ENCODE results near the gene CYP27B1. TPM values are rescaled to one million over a fixed set of nuclear protein-coding genes. Genes with fewer than 3 reads are reported as not detected.

Gene CYP27B1
- total RNA-seq, 8 experiments from 2014 or later: 0.76 to 3.5 (median 1.6) TPM

GRCh38 chr12:57771236-57771872, 4.5 kb upstream of the CYP27B1 start:
- in situ Hi-C loops (cut with MboI; ENCODE audit: low pct_unique_long_range_greater_than_20kb in 2 of 9, low sequenced_read_pairs in 9 of 9, unreplicated experiment in 9 of 9): no loop called here
- WGBS, 10 experiments: 0 to 12% (median 1%) methylated on average over 1 to 11 of the region's 16 CpGs; no CpG with 5 or more reads in 6 of the 10 experiments
- peak overlapping the region; percentile 75 to 91 (median 80) for H3K4me3 ChIP-seq
- ATAC-seq (replicated peaks in 6 of 8): peak; percentile 62 to 75 (median 72)
- H3K27ac ChIP-seq: peak overlapping the region; percentile 97 to 98
- peaks cover 17 to 19% of the 10 kb centered on the region in 2 donors for H3K4me1 ChIP-seq (replicated peaks in 1 of 2)

- WGBS, 10 experiments: 40 to 100% (median 100%) methylated on average over 1 to 2 of the region's 4 CpGs; no CpG with 5 or more reads in 5 of the 10 experiments
Measured at GRCh38 chr12:57770734-57771133, 3.9 kb upstream of the CYP27B1 start.

GRCh38 chr12:57769594-57769993, 2.7 kb upstream of the CYP27B1 start:
- Histone ChIP-seq H3K27ac (no peak overlapping the region), H3K4me3 (no peak overlapping the region), H3K4me1 (replicated peaks in 1 of 2) (peaks cover 19 to 24% of the 10 kb centered on the region in 2 donors)
- no peak for ATAC-seq (replicated peaks in 6 of 8)
- WGBS, 10 experiments: 96 to 100% (median 100%) methylated on average over 1 to 6 of the region's 11 CpGs; no CpG with 5 or more reads in 1 of the 10 experiments
- in situ Hi-C loops (cut with MboI; ENCODE audit: low pct_unique_long_range_greater_than_20kb in 2 of 9, low sequenced_read_pairs in 9 of 9, unreplicated experiment in 9 of 9): no loop called here

More at GRCh38 chr12:57770734-57771133, 3.9 kb upstream of the CYP27B1 start:
- in situ Hi-C loops (cut with MboI; ENCODE audit: low pct_unique_long_range_greater_than_20kb in 2 of 9, low sequenced_read_pairs in 9 of 9, unreplicated experiment in 9 of 9): no loop called here
- no peak for ATAC-seq (replicated peaks in 6 of 8)
- H3K27ac ChIP-seq: peak overlapping the region; percentile 97 to 98
- peak overlapping the region in 1 of 5 donors; percentile 78 for H3K4me3 ChIP-seq
- H3K4me1 ChIP-seq (replicated peaks in 1 of 2): peaks cover 19% of the 10 kb centered on the region in 2 donors

DNA sequence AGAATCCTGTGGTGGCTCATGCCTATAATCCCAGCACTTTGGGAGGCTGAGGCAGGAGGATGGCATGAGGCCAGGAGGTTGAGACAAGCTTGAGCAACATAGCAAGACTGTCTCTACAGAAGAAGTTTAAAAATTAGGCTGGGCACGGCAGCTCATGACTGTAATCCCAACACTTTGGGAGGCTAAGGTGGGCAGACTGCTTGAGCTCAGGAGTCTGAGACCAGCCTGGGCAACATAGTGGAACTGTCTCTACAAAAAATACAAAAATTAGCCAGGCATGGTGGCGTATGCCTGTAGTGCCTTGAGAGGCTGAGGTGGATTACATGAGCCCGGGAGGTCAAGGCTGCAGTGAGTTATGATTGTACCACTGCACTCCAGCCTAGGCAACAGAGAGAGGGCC, 998 bp upstream of the CYP27B1 start:
- in situ Hi-C loops (cut with MboI; ENCODE audit: low pct_unique_long_range_greater_than_20kb in 2 of 9, low sequenced_read_pairs in 9 of 9, unreplicated experiment in 9 of 9): no loop called here
- Histone ChIP-seq H3K4me3 (no peak overlapping the region), H3K27ac (no peak overlapping the region), H3K4me1 (replicated peaks in 1 of 2) (peaks cover 13 to 20% of the 10 kb centered on the region in 2 donors)
- no peak for ATAC-seq (replicated peaks in 6 of 8)
- 53 to 100% (median 93%) methylated on average over 1 to 3 of the region's 3 CpGs; no CpG with 5 or more reads in 2 of the 10 experiments for WGBS, 10 experiments

GRCh38 chr12:57767305-57767698, 424 bp upstream of the CYP27B1 start:
- ATAC-seq (replicated peaks in 6 of 8): no peak
- H3K27ac ChIP-seq: no peak overlapping the region
- in situ Hi-C loops (cut with MboI; ENCODE audit: low pct_unique_long_range_greater_than_20kb in 2 of 9, low sequenced_read_pairs in 9 of 9, unreplicated experiment in 9 of 9): no loop called here
- peaks cover 13 to 20% of the 10 kb centered on the region in 2 donors for H3K4me1 ChIP-seq (replicated peaks in 1 of 2)
- no peak overlapping the region for H3K4me3 ChIP-seq

DNA sequence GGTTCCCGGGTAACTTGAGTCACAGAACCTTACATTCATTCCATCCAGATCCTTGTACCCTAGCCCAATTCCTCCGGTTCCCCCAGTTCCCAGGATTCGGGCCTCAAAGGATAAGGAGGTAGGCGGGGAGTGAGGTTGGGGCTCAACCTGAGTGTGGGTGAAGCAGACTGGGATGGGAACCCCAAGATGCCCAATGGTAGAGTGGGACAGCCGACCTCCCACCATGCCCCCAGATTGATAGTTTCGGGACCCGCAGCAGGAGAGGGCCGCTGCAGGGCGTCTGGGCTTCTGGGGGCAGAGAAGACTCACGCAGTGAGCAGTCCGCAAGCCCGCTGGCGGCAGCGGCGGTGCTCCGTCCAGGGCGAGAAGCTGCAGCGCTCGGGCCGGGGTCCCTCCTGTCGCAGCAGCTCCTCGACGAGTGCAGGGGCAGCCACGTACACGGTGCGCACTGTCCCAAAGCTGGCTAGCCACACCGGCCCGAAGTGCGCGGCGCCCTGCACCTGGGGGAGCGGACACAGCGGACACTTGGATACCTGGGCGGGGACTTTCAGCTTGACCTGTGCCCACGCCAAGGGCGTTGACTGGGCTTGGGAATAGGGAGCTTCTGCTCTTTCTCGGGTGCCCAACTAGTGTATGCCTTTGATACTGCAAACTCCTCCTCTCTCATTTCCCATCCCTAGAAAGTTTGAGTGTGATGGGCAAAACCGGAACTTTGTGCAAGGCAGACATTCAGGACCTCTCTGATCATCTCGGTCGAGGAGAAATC, 997 bp downstream of the CYP27B1 start:
- peak; percentile 3 to 39 (median 24) for ATAC-seq (replicated peaks in 6 of 8)
- in situ Hi-C loops (cut with MboI; ENCODE audit: low pct_unique_long_range_greater_than_20kb in 2 of 9, low sequenced_read_pairs in 9 of 9, unreplicated experiment in 9 of 9): no loop called here
- Histone ChIP-seq H3K4me1 (replicated peaks in 1 of 2) (peaks cover 7 to 15% of the 10 kb centered on the region in 2 donors), H3K4me3 (peak overlapping the region in 2 of 5 donors; percentile 6 to 30), H3K27ac (no peak overlapping the region)
- 0 to 20% (median 8%) methylated on average over 1 to 9 of the region's 40 CpGs; no CpG with 5 or more reads in 2 of the 10 experiments for WGBS, 10 experiments

DNA sequence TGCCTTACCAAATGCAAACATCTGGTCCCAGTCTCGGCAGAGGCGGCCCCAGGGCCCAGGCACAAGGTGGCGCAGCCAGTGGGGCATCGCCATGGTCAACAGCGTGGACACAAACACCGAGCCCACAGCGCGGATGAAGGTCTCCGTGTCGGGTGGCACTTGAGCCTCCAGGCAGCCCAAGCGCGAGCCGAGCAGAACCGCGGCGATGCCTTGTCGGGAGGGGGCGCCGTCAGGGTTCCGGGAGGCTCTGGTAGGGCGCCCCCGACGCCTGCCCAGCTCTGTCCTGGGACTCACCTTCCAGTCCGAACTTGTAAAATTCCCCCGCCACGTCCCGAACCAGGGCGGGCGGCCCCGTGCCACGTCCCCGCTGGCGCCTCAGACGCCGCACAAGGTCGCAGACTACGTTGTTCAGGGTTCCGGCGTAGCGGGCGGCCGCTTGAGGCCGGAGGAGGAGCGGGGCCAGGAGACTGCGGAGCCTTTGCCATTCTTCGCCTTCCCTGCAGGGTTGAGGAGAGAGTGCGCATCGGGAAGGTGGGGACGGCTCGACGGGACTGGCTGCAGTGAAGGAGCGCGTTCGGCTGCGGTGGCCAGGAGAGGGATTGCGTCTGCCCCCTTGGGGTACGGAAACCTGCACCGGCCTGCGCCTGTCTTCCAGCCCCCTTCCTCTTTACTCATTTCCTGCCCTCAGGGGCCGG, 1.7 kb downstream of the CYP27B1 start:
- in situ Hi-C loops (cut with MboI; ENCODE audit: low pct_unique_long_range_greater_than_20kb in 2 of 9, low sequenced_read_pairs in 9 of 9, unreplicated experiment in 9 of 9): no loop called here
- Histone ChIP-seq H3K4me1 (replicated peaks in 1 of 2) (peaks cover 6 to 14% of the 10 kb centered on the region in 2 donors), H3K4me3 (peak overlapping the region in 3 of 5 donors; percentile 6 to 30 (median 14)), H3K27ac (no peak overlapping the region)
- WGBS, 10 experiments: 0 to 20% (median 5%) methylated on average over 1 to 30 of the region's 60 CpGs; no CpG with 5 or more reads in 1 of the 10 experiments
- ATAC-seq (replicated peaks in 6 of 8): peak; percentile 47 to 75 (median 66)

DNA sequence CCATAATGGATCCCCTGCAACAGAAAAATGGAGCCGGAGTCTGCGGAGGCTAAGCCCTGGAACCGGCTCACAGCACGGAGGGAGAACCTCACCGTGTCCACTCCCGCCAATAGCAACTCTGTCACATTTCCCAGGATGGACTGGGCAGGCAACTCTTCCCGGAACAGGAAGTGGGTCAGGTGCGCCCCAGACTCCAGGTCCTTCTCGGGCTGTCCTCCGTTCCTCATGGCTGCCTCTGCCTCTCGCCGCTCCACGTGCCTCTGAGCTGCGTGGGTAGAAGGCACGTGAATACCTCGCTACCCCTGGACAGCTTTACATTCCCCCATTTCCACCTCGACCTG, 2.2 kb downstream of the CYP27B1 start:
- peaks cover 6 to 14% of the 10 kb centered on the region in 2 donors for H3K4me1 ChIP-seq (replicated peaks in 1 of 2)
- in situ Hi-C loops (cut with MboI; ENCODE audit: low pct_unique_long_range_greater_than_20kb in 2 of 9, low sequenced_read_pairs in 9 of 9, unreplicated experiment in 9 of 9): no loop called here
- WGBS, 10 experiments: 20 to 57% (median 31%) methylated on average over 6 to 8 of the region's 17 CpGs; no CpG with 5 or more reads in 5 of the 10 experiments
- no peak overlapping the region for H3K27ac ChIP-seq
- peak in 3 of 8 experiments; percentile 3 to 20 (median 3) for ATAC-seq (replicated peaks in 6 of 8)
- peak overlapping the region in 1 of 5 donors; percentile 30 for H3K4me3 ChIP-seq

GRCh38 chr12:57763881-57764661, 2.8 kb downstream of the CYP27B1 start:
- Histone ChIP-seq H3K4me3 (no peak overlapping the region), H3K27ac (no peak overlapping the region), H3K4me1 (replicated peaks in 1 of 2) (peaks cover 6 to 14% of the 10 kb centered on the region in 2 donors)
- ATAC-seq (replicated peaks in 6 of 8): no peak
- WGBS, 10 experiments: 29 to 93% (median 76%) methylated on average over 1 to 5 of the region's 6 CpGs; no CpG with 5 or more reads in 2 of the 10 experiments
- in situ Hi-C loops (cut with MboI; ENCODE audit: low pct_unique_long_range_greater_than_20kb in 2 of 9, low sequenced_read_pairs in 9 of 9, unreplicated experiment in 9 of 9): no loop called here

DNA sequence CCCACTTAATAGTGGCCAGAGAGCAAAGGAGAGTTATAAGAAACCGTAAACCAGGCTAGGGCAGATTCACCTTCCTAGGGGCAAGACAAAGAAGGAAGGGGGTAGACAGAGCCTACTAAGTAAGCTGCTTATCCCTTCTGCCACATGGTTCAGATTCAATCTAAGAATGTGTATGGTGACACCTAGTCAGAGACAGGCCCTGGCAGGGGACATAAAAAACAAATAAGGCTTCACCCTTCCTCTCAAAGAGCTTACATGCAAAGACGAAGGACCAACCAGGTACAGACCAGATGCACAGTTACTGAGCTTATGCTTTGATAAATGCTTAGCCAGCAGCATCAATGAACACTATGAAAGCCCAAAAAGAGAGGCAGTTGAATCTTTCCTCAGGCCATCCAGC, 4.4 kb downstream of the CYP27B1 start:
- 17 to 100% (median 76%) methylated on average over 1 to 2 of the region's 2 CpGs; no CpG with 5 or more reads in 1 of the 10 experiments for WGBS, 10 experiments
- in situ Hi-C loops (cut with MboI; ENCODE audit: low pct_unique_long_range_greater_than_20kb in 2 of 9, low sequenced_read_pairs in 9 of 9, unreplicated experiment in 9 of 9): no loop called here
- peaks cover 6 to 14% of the 10 kb centered on the region in 2 donors for H3K4me1 ChIP-seq (replicated peaks in 1 of 2)
- H3K4me3 ChIP-seq: no peak overlapping the region
- ATAC-seq (replicated peaks in 6 of 8): no peak
- no peak overlapping the region for H3K27ac ChIP-seq

GRCh38 chr12:57761391-57761998, 5.4 kb downstream of the CYP27B1 start:
- H3K4me3 ChIP-seq: no peak overlapping the region
- no peak overlapping the region for H3K27ac ChIP-seq
- no peak for ATAC-seq (replicated peaks in 6 of 8)
- 40 to 100% (median 91%) methylated on average over 1 to 3 of the region's 4 CpGs; no CpG with 5 or more reads in 4 of the 10 experiments for WGBS, 10 experiments
- in situ Hi-C loops (cut with MboI; ENCODE audit: low pct_unique_long_range_greater_than_20kb in 2 of 9, low sequenced_read_pairs in 9 of 9, unreplicated experiment in 9 of 9): no loop called here
- peaks cover 2 to 10% of the 10 kb centered on the region in 2 donors for H3K4me1 ChIP-seq (replicated peaks in 1 of 2)

- ATAC-seq (replicated peaks in 6 of 8): no peak
- no peak overlapping the region for H3K4me3 ChIP-seq
- peaks cover 3 to 7% of the 10 kb centered on the region in 2 donors for H3K4me1 ChIP-seq (replicated peaks in 1 of 2)
- in situ Hi-C loops (cut with MboI; ENCODE audit: low pct_unique_long_range_greater_than_20kb in 2 of 9, low sequenced_read_pairs in 9 of 9, unreplicated experiment in 9 of 9): no loop called here
- 60 to 100% (median 83%) methylated on average over 1 to 3 of the region's 3 CpGs; no CpG with 5 or more reads in 1 of the 10 experiments for WGBS, 10 experiments
- H3K27ac ChIP-seq: no peak overlapping the region
Measured at GRCh38 chr12:57760347-57760982, 6.4 kb downstream of the CYP27B1 start.

Measured in motor neuron (in vitro differentiated cells).